ENCODE results near the gene RALGAPA1.
"Not testable (repeated sequence)": the region's sequence is repeated elsewhere in the genome, so short reads cannot be mapped to it uniquely, and the experiment has no call there.

RALGAPA1 gene

DNA sequence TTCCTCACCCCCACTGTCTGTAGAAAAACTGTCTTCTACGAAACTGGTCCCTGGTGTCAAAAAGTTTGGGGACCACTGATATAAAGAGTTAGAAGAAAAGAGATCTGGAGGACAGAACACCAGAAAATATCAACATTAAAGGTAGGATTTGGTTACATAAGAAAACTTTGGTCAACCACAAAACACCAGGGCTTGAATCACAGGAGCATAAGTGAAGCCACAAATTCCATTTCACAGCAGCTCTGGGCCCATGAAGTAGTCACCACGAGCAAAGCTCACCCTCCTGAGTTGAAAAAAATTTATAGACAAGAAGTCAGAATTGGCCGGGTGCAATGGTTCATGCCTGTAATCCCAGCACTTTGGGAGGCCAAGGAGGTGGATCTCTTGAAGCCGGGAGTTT, 19.4 kb downstream of the RALGAPA1 start:
- Histone ChIP-seq H3K9ac (ENCODE audit: low read length) (no peak overlapping the region), H3K27me3 (ENCODE audit: control insufficient read depth, insufficient read depth, low read length) (no peaks in the 10 kb centered on the region), H3K36me3 (ENCODE audit: control insufficient read depth, insufficient read depth, low read length) (no peaks in the 10 kb centered on the region), H3K9me3 (ENCODE audit: control insufficient read depth, insufficient read depth, low read depth, low read length) (no peaks in the 10 kb centered on the region), H3K4me1 (ENCODE audit: control insufficient read depth, insufficient read depth, low read length) (no peaks in the 10 kb centered on the region), H3K4me3 (ENCODE audit: low read depth, low read length) (no peak overlapping the region), H3K27ac (ENCODE audit: low read depth, low read length) (no peak overlapping the region)

DNA sequence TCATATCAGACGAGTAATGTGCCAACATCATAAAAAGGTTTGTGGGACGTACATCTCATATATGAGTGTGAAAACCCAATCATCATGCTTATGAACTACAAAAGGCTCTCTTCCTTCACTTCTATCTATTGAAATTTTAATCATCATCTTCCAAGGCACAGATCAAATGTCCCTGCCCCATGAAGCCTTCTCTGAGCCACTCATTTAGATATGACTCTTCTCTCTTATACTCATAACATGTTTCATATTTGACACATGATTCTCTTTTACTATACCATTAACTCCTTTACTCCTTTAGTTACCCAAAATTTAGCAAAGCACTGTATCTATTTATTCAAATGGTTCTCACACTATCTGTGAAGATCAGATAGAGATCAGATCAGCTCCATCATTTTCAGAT, 22.2 kb downstream of the RALGAPA1 start:
- H3K27me3 ChIP-seq (ENCODE audit: control insufficient read depth, insufficient read depth, low read length): no peaks in the 10 kb centered on the region
- no peaks in the 10 kb centered on the region for H3K4me1 ChIP-seq (ENCODE audit: control insufficient read depth, insufficient read depth, low read length)
- H3K4me3 ChIP-seq (ENCODE audit: low read depth, low read length): no peak overlapping the region
- no peak overlapping the region for H3K27ac ChIP-seq (ENCODE audit: low read depth, low read length)
- no peak overlapping the region for H3K9ac ChIP-seq (ENCODE audit: low read length)
- no peaks in the 10 kb centered on the region for H3K9me3 ChIP-seq (ENCODE audit: control insufficient read depth, insufficient read depth, low read depth, low read length)
- H3K36me3 ChIP-seq (ENCODE audit: control insufficient read depth, insufficient read depth, low read length): no peaks in the 10 kb centered on the region

GRCh38 chr14:35783699-35784098, 25.4 kb downstream of the RALGAPA1 start:
- no peak overlapping the region for H3K4me3 ChIP-seq (ENCODE audit: low read depth, low read length)
- no peaks in the 10 kb centered on the region for H3K9me3 ChIP-seq (ENCODE audit: control insufficient read depth, insufficient read depth, low read depth, low read length)
- H3K4me1 ChIP-seq (ENCODE audit: control insufficient read depth, insufficient read depth, low read length): no peaks in the 10 kb centered on the region
- H3K27me3 ChIP-seq (ENCODE audit: control insufficient read depth, insufficient read depth, low read length): no peaks in the 10 kb centered on the region
- H3K36me3 ChIP-seq (ENCODE audit: control insufficient read depth, insufficient read depth, low read length): no peaks in the 10 kb centered on the region
- no peak overlapping the region for H3K9ac ChIP-seq (ENCODE audit: low read length)
- no peak overlapping the region for H3K27ac ChIP-seq (ENCODE audit: low read depth, low read length)

DNA sequence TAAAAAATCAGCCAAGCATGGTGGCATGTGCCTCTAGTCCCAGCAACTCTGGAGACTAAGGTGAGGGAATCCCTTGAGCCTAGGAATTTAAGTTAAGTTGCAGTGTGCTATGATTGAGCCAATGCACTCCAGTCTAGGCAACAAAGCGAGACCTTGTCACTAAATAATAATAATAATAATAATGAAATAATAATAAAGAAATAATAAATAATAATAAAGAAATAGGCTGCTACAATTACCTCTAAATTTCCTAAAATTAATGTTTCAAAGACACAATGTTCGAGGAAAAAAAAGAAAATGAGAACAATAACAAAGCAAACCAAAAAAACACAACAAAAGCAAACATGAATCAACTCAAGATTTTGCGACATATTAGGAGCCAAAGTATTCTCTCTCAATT, 29.7 kb downstream of the RALGAPA1 start:
- Histone ChIP-seq H3K4me1 (ENCODE audit: control insufficient read depth, insufficient read depth, low read length) (no peaks in the 10 kb centered on the region), H3K4me3 (ENCODE audit: low read depth, low read length) (no peak overlapping the region), H3K9me3 (ENCODE audit: control insufficient read depth, insufficient read depth, low read depth, low read length) (no peaks in the 10 kb centered on the region), H3K27me3 (ENCODE audit: control insufficient read depth, insufficient read depth, low read length) (no peaks in the 10 kb centered on the region), H3K27ac (ENCODE audit: low read depth, low read length) (no peak overlapping the region), H3K36me3 (ENCODE audit: control insufficient read depth, insufficient read depth, low read length) (no peaks in the 10 kb centered on the region), H3K9ac (ENCODE audit: low read length) (no peak overlapping the region)

DNA sequence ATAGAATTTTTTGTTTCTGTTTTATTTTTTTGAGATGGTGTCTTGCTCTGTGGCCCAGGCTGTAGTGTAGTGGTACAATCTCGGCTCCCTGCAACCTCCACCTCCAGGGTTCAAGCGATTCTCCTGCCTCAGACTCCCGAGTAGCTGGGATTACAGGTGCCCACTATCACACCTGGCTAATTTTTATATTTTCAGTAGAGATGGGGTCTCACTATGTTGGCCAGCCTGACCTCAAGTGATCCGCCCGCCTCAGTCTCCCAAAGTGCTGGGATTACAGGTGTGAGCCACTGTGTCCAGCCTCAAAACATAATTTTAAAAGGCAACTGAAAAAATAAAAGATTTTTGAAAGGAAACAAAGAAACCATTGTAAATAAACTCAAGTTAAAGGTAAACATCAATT, 31.5 kb downstream of the RALGAPA1 start:
- H3K9ac ChIP-seq (ENCODE audit: low read length); H3K9me3 ChIP-seq (ENCODE audit: control insufficient read depth, insufficient read depth, low read depth, low read length); H3K4me1 ChIP-seq (ENCODE audit: control insufficient read depth, insufficient read depth, low read length); H3K4me3 ChIP-seq (ENCODE audit: low read depth, low read length); H3K27ac ChIP-seq (ENCODE audit: low read depth, low read length); H3K27me3 ChIP-seq (ENCODE audit: control insufficient read depth, insufficient read depth, low read length); H3K36me3 ChIP-seq (ENCODE audit: control insufficient read depth, insufficient read depth, low read length): not testable (repeated sequence)

DNA sequence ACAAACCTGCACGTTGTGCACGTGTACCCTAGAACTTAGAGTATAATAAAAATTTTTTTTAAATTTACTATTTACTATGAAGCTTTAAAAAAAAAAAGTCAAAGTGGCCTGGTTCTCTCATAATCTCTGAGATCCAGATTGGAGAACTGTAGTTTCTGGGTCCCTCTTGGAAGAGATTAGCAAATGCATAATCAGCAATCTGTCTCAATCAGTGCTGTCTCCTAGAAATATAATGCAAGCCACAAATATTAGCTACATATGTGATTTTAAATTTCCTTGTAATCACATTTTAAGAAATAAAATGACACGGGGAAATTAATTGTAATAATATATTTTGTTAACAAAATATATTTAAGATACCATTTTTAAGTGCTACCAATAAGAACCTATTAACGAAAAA, 32.3 kb downstream of the RALGAPA1 start:
- Histone ChIP-seq H3K9ac (ENCODE audit: low read length) (no peak overlapping the region), H3K4me1 (ENCODE audit: control insufficient read depth, insufficient read depth, low read length) (no peaks in the 10 kb centered on the region), H3K27me3 (ENCODE audit: control insufficient read depth, insufficient read depth, low read length) (no peaks in the 10 kb centered on the region), H3K9me3 (ENCODE audit: control insufficient read depth, insufficient read depth, low read depth, low read length) (no peaks in the 10 kb centered on the region), H3K27ac (ENCODE audit: low read depth, low read length) (no peak overlapping the region), H3K4me3 (ENCODE audit: low read depth, low read length) (no peak overlapping the region), H3K36me3 (ENCODE audit: control insufficient read depth, insufficient read depth, low read length) (no peaks in the 10 kb centered on the region)

GRCh38 chr14:35776085-35776484, 33.0 kb downstream of the RALGAPA1 start:
- H3K27ac ChIP-seq (ENCODE audit: low read depth, low read length); H3K9ac ChIP-seq (ENCODE audit: low read length); H3K4me1 ChIP-seq (ENCODE audit: control insufficient read depth, insufficient read depth, low read length); H3K4me3 ChIP-seq (ENCODE audit: low read depth, low read length); H3K27me3 ChIP-seq (ENCODE audit: control insufficient read depth, insufficient read depth, low read length); H3K36me3 ChIP-seq (ENCODE audit: control insufficient read depth, insufficient read depth, low read length); H3K9me3 ChIP-seq (ENCODE audit: control insufficient read depth, insufficient read depth, low read depth, low read length): not testable (repeated sequence)

DNA sequence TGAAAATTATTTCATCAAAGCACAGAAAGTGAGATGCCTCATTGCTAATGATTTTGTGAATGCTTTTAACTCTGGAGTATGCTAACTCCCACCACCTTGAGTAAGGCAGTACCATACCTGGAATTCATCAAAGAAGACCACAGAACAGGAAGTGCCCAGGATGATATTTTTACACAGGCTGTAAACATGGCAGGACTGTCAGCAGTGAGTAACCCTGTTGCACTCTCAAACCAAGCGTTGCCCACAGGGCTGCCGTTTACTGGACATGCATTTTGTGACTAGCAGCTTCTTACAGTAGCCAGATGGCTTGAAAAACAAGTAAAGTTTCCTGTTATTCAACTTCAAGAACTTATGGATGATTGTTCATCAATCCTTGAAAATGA, 42.4 kb downstream of the RALGAPA1 start:
- Histone ChIP-seq H3K4me3 (ENCODE audit: low read depth, low read length) (no peak overlapping the region), H3K27ac (ENCODE audit: low read depth, low read length) (no peak overlapping the region), H3K27me3 (ENCODE audit: control insufficient read depth, insufficient read depth, low read length) (no peaks in the 10 kb centered on the region), H3K9ac (ENCODE audit: low read length) (no peak overlapping the region), H3K4me1 (ENCODE audit: control insufficient read depth, insufficient read depth, low read length) (no peaks in the 10 kb centered on the region), H3K36me3 (ENCODE audit: control insufficient read depth, insufficient read depth, low read length) (no peaks in the 10 kb centered on the region), H3K9me3 (ENCODE audit: control insufficient read depth, insufficient read depth, low read depth, low read length) (no peaks in the 10 kb centered on the region)

- H3K9ac ChIP-seq (ENCODE audit: low read length): no peak overlapping the region
- H3K36me3 ChIP-seq (ENCODE audit: control insufficient read depth, insufficient read depth, low read length): no peaks in the 10 kb centered on the region
- H3K27me3 ChIP-seq (ENCODE audit: control insufficient read depth, insufficient read depth, low read length): no peaks in the 10 kb centered on the region
- no peak overlapping the region for H3K4me3 ChIP-seq (ENCODE audit: low read depth, low read length)
- no peaks in the 10 kb centered on the region for H3K4me1 ChIP-seq (ENCODE audit: control insufficient read depth, insufficient read depth, low read length)
- H3K27ac ChIP-seq (ENCODE audit: low read depth, low read length): no peak overlapping the region
- no peaks in the 10 kb centered on the region for H3K9me3 ChIP-seq (ENCODE audit: control insufficient read depth, insufficient read depth, low read depth, low read length)
Measured at GRCh38 chr14:35766036-35766699, 42.9 kb downstream of the RALGAPA1 start.

DNA sequence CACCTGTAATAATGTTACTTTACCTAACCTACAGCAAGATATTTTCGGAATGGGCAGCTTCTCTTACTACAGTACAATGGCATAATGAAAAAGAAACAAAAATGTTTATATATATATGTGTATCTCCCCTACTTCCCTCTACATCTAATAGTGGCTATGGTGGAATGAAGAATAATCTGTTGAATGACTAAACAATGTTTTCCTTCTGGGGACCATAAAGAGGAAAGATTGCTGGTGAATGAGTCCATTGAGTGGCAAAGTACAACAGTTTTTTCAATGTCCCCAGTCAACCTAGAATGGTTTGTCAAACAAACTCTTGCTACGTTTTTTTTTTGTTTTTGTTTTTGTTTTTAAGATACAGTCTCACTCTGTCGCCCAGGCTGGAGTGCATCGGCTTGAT, 47.2 kb downstream of the RALGAPA1 start:
- H3K4me1 ChIP-seq (ENCODE audit: control insufficient read depth, insufficient read depth, low read length): no peaks in the 10 kb centered on the region
- H3K27me3 ChIP-seq (ENCODE audit: control insufficient read depth, insufficient read depth, low read length): no peaks in the 10 kb centered on the region

GRCh38 chr14:35760143-35760542, 49.0 kb downstream of the RALGAPA1 start:
- H3K4me1 ChIP-seq (ENCODE audit: control insufficient read depth, insufficient read depth, low read length): no peaks in the 10 kb centered on the region
- H3K27ac ChIP-seq (ENCODE audit: low read depth, low read length): no peak overlapping the region
- H3K27me3 ChIP-seq (ENCODE audit: control insufficient read depth, insufficient read depth, low read length): no peaks in the 10 kb centered on the region
- no peak overlapping the region for H3K9ac ChIP-seq (ENCODE audit: low read length)
- H3K9me3 ChIP-seq (ENCODE audit: control insufficient read depth, insufficient read depth, low read depth, low read length): no peaks in the 10 kb centered on the region
- peaks cover 5% of the 10 kb centered on the region; the same call in 1 of the 2 replicates for H3K36me3 ChIP-seq (ENCODE audit: control insufficient read depth, insufficient read depth, low read length)
- no peak overlapping the region for H3K4me3 ChIP-seq (ENCODE audit: low read depth, low read length)

More for the DNA sequence above, 47.2 kb downstream of the RALGAPA1 start:
- Histone ChIP-seq H3K27ac (ENCODE audit: low read depth, low read length) (no peak overlapping the region), H3K9ac (ENCODE audit: low read length) (no peak overlapping the region), H3K4me3 (ENCODE audit: low read depth, low read length) (no peak overlapping the region), H3K36me3 (ENCODE audit: control insufficient read depth, insufficient read depth, low read length) (peaks cover 5% of the 10 kb centered on the region; the same call in 1 of the 2 replicates), H3K9me3 (ENCODE audit: control insufficient read depth, insufficient read depth, low read depth, low read length) (no peaks in the 10 kb centered on the region)

All from HUES6 (cell line).